HuH-7.5 (cell line): Measurements from ENCODE around the gene HRK.

Experiments
- DNase-seq: peaks from one replicate; pipeline ENCODE4 v3.0.0; 2011; ENCODE audit warnings: low spot score

HRK gene

GRCh38 chr12:116864371-116865160, 16.7 kb downstream of the HRK start:
- no peak for DNase-seq

GRCh38 chr12:116863275-116863767, 17.9 kb downstream of the HRK start:
- no peak for DNase-seq

GRCh38 chr12:116862167-116862566, 19.1 kb downstream of the HRK start:
- no peak for DNase-seq

GRCh38 chr12:116861320-116861719, 19.9 kb downstream of the HRK start:
- DNase-seq = no peak

GRCh38 chr12:116860263-116860662, 21.0 kb downstream of the HRK start:
- no peak for DNase-seq

- DNase-seq = no peak
These were observed 22.2 kb downstream of the HRK start for GRCh38 chr12:116859079-116859478.

- DNase-seq = no peak
These were observed 24.5 kb downstream of the HRK start for GRCh38 chr12:116856729-116857128.

- DNase-seq = no peak
These were observed 25.3 kb downstream of the HRK start for GRCh38 chr12:116855744-116856470.

- no peak for DNase-seq
These were observed 27.7 kb downstream of the HRK start for GRCh38 chr12:116853507-116853906.

GRCh38 chr12:116852303-116852702, 28.9 kb downstream of the HRK start:
- DNase-seq = no peak

GRCh38 chr12:116849216-116849615, 32.0 kb downstream of the HRK start:
- no peak for DNase-seq

GRCh38 chr12:116843085-116843484, 38.2 kb downstream of the HRK start:
- no peak for DNase-seq

- DNase-seq = no peak
These were observed 41.9 kb downstream of the HRK start for GRCh38 chr12:116839287-116839830.

- DNase-seq = no peak
These were observed 42.9 kb downstream of the HRK start for GRCh38 chr12:116838365-116838764.

- no peak for DNase-seq
These were observed 44.1 kb downstream of the HRK start for GRCh38 chr12:116837097-116837496.

- no peak for DNase-seq
These were observed 45.8 kb downstream of the HRK start for GRCh38 chr12:116835484-116835883.

- no peak for DNase-seq
These were observed 47.8 kb downstream of the HRK start for GRCh38 chr12:116833474-116833873.

- no peak for DNase-seq
These were observed 48.9 kb downstream of the HRK start for GRCh38 chr12:116832353-116832752.

- DNase-seq = no peak
These were observed 53.8 kb downstream of the HRK start for GRCh38 chr12:116827432-116827831.

GRCh38 chr12:116821291-116821690, 60.0 kb downstream of the HRK start:
- no peak for DNase-seq

GRCh38 chr12:116820064-116820656, 61.1 kb downstream of the HRK start:
- DNase-seq = no peak

- DNase-seq = peak; percentile 83
These were observed 62.1 kb downstream of the HRK start for GRCh38 chr12:116818948-116819832.
